ENCODE data around the gene MRPL37. TPM values are rescaled to one million over a fixed set of nuclear protein-coding genes. Genes with fewer than 3 reads are reported as not detected.

The MRPL37 gene
- total and polyA plus RNA-seq, 2 of the 4 experiments (the other 2 are of a cell fraction): 42.8 to 132 TPM

DNA sequence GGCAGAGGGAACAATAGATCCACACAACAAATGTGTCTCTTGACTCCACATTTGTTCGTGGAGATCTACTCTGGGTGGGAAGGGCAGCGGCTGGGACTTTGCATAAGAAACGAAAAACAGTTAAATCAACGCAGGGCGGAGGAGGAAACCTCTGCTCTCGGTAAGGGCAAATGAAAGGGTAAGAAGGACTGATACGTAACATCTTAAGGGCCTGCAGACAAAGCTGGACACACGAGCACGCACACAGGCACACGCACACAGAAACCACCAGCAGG is 57.3 kb downstream of the MRPL37 start:
- H4K8ac ChIP-seq (ENCODE audit: low read depth in 2 of 2, low read length in 2 of 2): no peak overlapping the region
- H3K79me1 ChIP-seq (ENCODE audit: low read depth in 1 of 2, low read length in 2 of 2): peaks cover 22 to 32% of the 10 kb centered on the region in 2 experiments
- H3K4me2 ChIP-seq (ENCODE audit: low read depth, low read length): no peak overlapping the region
- peaks cover 10% of the 10 kb centered on the region; the same call in 1 of the 2 replicates for H3K36me3 ChIP-seq (ENCODE audit: control insufficient read depth, insufficient read depth, low read length)
- H4K5ac ChIP-seq (ENCODE audit: low read depth, low read length): no peak overlapping the region
- no peak overlapping the region for H2AFZ ChIP-seq (replicated peaks; ENCODE audit: low read length, poor library complexity)
- no peak overlapping the region for H2AK5ac ChIP-seq (ENCODE audit: low read depth, low read length)
- H2BK20ac ChIP-seq (ENCODE audit: low read depth, low read length): no peak overlapping the region
- peaks cover 18% of the 10 kb centered on the region for H3K4me1 ChIP-seq (ENCODE audit: control insufficient read depth, insufficient read depth, low read length)
- H2BK15ac ChIP-seq (ENCODE audit: low read depth, low read length): no peak overlapping the region
- no peak overlapping the region for H3K4me3 ChIP-seq (ENCODE audit: insufficient read depth, low read depth, low read length)
- H4K91ac ChIP-seq (ENCODE audit: insufficient read depth, low read depth, low read length): no peak overlapping the region
- 96% methylated on average over 5 of the region's 10 CpGs; no CpG with 5 or more reads in 1 of the 2 experiments for WGBS, 2 experiments (ENCODE audit: extremely low coverage in 2 of 2, insufficient read length in 1 of 2)
- H2AK9ac ChIP-seq (replicated peaks; ENCODE audit: low read depth, low read length, poor library complexity): no peak overlapping the region
- H3K4ac ChIP-seq (ENCODE audit: low read depth, low read length): no peak overlapping the region
- H3K23ac ChIP-seq (ENCODE audit: low read depth, low read length): no peak overlapping the region
- POLR2A ChIA-PET (ENCODE audit: unreplicated experiment): no interaction called here
- H3K18ac ChIP-seq (ENCODE audit: low read depth, low read length): no peak overlapping the region
- H3K9ac ChIP-seq (ENCODE audit: low read depth, low read length): no peak overlapping the region
- intact Hi-C loops (cut with micrococcal nuclease) (no loop called here), dilution Hi-C loops (cut with HindIII; ENCODE audit: low sequenced_read_pairs, unreplicated experiment) (no loop called here), in situ Hi-C loops (cut with MboI; ENCODE audit: low sequenced_read_pairs) (no loop called here)
- H3K56ac ChIP-seq (ENCODE audit: extremely low read depth, insufficient read depth, low read length): no peak overlapping the region
- DNase-seq (no peak), ATAC-seq (ENCODE audit: low read depth) (no peak)
- peaks cover 12% of the 10 kb centered on the region for H3K9me1 ChIP-seq (ENCODE audit: insufficient read depth, low read length)
- no peaks in the 10 kb centered on the region for H3K9me3 ChIP-seq (ENCODE audit: control insufficient read depth, insufficient read depth, low read length)
- H3K14ac ChIP-seq (replicated peaks; ENCODE audit: low read depth, low read length): no peak overlapping the region
- CTCF ChIA-PET: no interaction called here
- H4K20me1 ChIP-seq (ENCODE audit: insufficient read depth, low read length): peaks cover 16% of the 10 kb centered on the region
- H2BK5ac ChIP-seq (ENCODE audit: low read depth, low read length, poor library complexity, severe bottlenecking): no peak overlapping the region
- no peak for TF ChIP-seq CEBPB (IDR thresholded peaks at IDR 0.05; ENCODE audit: low read depth, low read length)
- no peak for TF ChIP-seq RAD21 (IDR thresholded peaks at IDR 0.05; ENCODE audit: low read length)
- TF ChIP-seq, protein P1, sequence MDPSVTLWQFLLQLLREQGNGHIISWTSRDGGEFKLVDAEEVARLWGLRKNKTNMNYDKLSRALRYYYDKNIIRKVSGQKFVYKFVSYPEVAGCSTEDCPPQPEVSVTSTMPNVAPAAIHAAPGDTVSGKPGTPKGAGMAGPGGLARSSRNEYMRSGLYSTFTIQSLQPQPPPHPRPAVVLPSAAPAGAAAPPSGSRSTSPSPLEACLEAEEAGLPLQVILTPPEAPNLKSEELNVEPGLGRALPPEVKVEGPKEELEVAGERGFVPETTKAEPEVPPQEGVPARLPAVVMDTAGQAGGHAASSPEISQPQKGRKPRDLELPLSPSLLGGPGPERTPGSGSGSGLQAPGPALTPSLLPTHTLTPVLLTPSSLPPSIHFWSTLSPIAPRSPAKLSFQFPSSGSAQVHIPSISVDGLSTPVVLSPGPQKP (IDR thresholded peaks at IDR 0.05; ENCODE audit: borderline replicate concordance, low read depth, low read length): no peak
- no peak for TF ChIP-seq RFX5 (IDR thresholded peaks at IDR 0.05; ENCODE audit: low read depth, low read length)
- no peak for TF ChIP-seq NFE2L2 (IDR thresholded peaks at IDR 0.05; ENCODE audit: low read depth, low read length)
- no peak for TF ChIP-seq FOS (IDR thresholded peaks at IDR 0.05; ENCODE audit: low read depth, low read length)
- TF ChIP-seq RCOR1 (IDR thresholded peaks at IDR 0.05; ENCODE audit: insufficient replicate concordance, low read length): no peak
- TF ChIP-seq CHD1 (IDR thresholded peaks at IDR 0.05; ENCODE audit: low read depth, low read length): no peak
- TF ChIP-seq MAZ (IDR thresholded peaks at IDR 0.05; ENCODE audit: borderline replicate concordance, low read depth, low read length): no peak
- TF ChIP-seq, protein P2, sequence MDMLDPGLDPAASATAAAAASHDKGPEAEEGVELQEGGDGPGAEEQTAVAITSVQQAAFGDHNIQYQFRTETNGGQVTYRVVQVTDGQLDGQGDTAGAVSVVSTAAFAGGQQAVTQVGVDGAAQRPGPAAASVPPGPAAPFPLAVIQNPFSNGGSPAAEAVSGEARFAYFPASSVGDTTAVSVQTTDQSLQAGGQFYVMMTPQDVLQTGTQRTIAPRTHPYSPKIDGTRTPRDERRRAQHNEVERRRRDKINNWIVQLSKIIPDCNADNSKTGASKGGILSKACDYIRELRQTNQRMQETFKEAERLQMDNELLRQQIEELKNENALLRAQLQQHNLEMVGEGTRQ (IDR thresholded peaks at IDR 0.05; ENCODE audit: low read depth, low read length): no peak
- no peak for TF ChIP-seq MXI1 (IDR thresholded peaks at IDR 0.05; ENCODE audit: borderline replicate concordance, low read depth, low read length)
- TF ChIP-seq MAFK (IDR thresholded peaks at IDR 0.05; ENCODE audit: low read depth, low read length): no peak
- TF ChIP-seq, protein P3, sequence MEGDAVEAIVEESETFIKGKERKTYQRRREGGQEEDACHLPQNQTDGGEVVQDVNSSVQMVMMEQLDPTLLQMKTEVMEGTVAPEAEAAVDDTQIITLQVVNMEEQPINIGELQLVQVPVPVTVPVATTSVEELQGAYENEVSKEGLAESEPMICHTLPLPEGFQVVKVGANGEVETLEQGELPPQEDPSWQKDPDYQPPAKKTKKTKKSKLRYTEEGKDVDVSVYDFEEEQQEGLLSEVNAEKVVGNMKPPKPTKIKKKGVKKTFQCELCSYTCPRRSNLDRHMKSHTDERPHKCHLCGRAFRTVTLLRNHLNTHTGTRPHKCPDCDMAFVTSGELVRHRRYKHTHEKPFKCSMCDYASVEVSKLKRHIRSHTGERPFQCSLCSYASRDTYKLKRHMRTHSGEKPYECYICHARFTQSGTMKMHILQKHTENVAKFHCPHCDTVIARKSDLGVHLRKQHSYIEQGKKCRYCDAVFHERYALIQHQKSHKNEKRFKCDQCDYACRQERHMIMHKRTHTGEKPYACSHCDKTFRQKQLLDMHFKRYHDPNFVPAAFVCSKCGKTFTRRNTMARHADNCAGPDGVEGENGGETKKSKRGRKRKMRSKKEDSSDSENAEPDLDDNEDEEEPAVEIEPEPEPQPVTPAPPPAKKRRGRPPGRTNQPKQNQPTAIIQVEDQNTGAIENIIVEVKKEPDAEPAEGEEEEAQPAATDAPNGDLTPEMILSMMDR (conservative IDR thresholded peaks at IDR 0.05; ENCODE audit: low read depth, low read length): no peak
- H3K27me3 ChIP-seq (ENCODE audit: control insufficient read depth, insufficient read depth, low read length): no peaks in the 10 kb centered on the region
- H2BK120ac ChIP-seq (ENCODE audit: low read depth, low read length): no peak overlapping the region
- BruUV-seq (replicated peaks): no TSS peak
- no peak overlapping the region for H3K27ac ChIP-seq (ENCODE audit: insufficient read depth, low read length)

All from IMR-90 (cell line).